Gastroesophageal sphincter (tissue), 3 donors: ENCODE results near the gene SHANK3.

Experiments used
- CTCF ChIP-seq, 4 experiments: fragments of 200-600 bp in 2 of 4; fragments of 450-650 bp in 2 of 4; sonication (generic) in 1 of 4; IDR thresholded peaks; one replicate each; pipeline ENCODE4 v1.5.1; 2017 to 2019; ENCODE audit warnings: antibody characterized with exemption in 4 of 4, mild to moderate bottlenecking in 2 of 4, moderate library complexity in 2 of 4
- EP300 ChIP-seq: sonication (generic); formaldehyde crosslinking; IDR thresholded peaks from one replicate; pipeline ENCODE4 v1.6.1; 2017; ENCODE audit warnings: antibody characterized with exemption, mild to moderate bottlenecking
- POLR2A ChIP-seq, 2 donors: fragments of 450-650 bp; IDR thresholded peaks; one replicate each; pipeline ENCODE4 v1.6.1; 2017; ENCODE audit warnings: antibody characterized with exemption in 2 of 2, mild to moderate bottlenecking in 2 of 2, moderate library complexity in 1 of 2

- TF ChIP-seq CTCF (IDR thresholded peaks at IDR 0.05) (no peak), EP300 (no peak), POLR2A (IDR thresholded peaks at IDR 0.05) (no peak)
Measured at GRCh38 chr22:50721257-50721844, 48.7 kb downstream of the SHANK3 start.
